ENCODE data around the gene ITPRIP. TPM values are rescaled to one million over a fixed set of nuclear protein-coding genes. Genes with fewer than 3 reads are reported as not detected.
A peak's percentile ranks its signal among the peaks of the same experiment; 100 is the strongest.

The ITPRIP gene
- total RNA-seq, 4 donors from 2014 or later: 22.6 to 58.2 (median 39.9) TPM

DNA sequence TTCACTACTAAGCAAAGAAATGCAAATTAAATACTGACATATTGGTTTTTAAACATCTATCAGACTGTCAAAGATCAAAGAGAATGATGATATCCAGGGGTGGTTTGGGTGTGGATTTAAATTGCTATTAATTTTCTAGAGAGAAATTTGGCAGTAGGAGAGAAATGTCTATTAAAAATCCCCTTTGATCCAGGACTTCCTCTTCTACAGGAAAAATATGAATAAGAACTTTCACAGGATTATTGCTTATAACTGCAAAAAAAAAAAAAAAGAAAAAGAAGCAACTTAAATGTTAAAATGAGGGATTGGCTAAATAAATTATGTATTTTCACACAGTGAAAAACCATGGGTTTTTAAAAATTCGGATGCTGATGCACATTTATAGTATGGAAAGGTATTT, 36.3 kb upstream of the ITPRIP start:
- DNase-seq (ENCODE audit: low spot score in 2 of 2): no peak
- Histone ChIP-seq H3K4me3 (no peak overlapping the region), H3K36me3 (peaks cover 0 to 9% (median 0%) of the 10 kb centered on the region in 3 donors), H3K27me3 (peaks cover 0 to 4% of the 10 kb centered on the region in 2 donors), H3K9me3 (peaks cover 0 to 12% (median 5%) of the 10 kb centered on the region in 4 donors), H3K4me1 (no peaks in the 10 kb centered on the region), H3K27ac (no peak overlapping the region)
- no peak for TF ChIP-seq POLR2A (IDR thresholded peaks at IDR 0.05)
- TF ChIP-seq, protein P1, sequence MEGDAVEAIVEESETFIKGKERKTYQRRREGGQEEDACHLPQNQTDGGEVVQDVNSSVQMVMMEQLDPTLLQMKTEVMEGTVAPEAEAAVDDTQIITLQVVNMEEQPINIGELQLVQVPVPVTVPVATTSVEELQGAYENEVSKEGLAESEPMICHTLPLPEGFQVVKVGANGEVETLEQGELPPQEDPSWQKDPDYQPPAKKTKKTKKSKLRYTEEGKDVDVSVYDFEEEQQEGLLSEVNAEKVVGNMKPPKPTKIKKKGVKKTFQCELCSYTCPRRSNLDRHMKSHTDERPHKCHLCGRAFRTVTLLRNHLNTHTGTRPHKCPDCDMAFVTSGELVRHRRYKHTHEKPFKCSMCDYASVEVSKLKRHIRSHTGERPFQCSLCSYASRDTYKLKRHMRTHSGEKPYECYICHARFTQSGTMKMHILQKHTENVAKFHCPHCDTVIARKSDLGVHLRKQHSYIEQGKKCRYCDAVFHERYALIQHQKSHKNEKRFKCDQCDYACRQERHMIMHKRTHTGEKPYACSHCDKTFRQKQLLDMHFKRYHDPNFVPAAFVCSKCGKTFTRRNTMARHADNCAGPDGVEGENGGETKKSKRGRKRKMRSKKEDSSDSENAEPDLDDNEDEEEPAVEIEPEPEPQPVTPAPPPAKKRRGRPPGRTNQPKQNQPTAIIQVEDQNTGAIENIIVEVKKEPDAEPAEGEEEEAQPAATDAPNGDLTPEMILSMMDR (IDR thresholded peaks at IDR 0.05): no peak
- no peak for TF ChIP-seq EP300 (IDR thresholded peaks at IDR 0.05)
- 83 to 88% methylated on average over 1 of the region's 1 CpG for WGBS, 2 donors

DNA sequence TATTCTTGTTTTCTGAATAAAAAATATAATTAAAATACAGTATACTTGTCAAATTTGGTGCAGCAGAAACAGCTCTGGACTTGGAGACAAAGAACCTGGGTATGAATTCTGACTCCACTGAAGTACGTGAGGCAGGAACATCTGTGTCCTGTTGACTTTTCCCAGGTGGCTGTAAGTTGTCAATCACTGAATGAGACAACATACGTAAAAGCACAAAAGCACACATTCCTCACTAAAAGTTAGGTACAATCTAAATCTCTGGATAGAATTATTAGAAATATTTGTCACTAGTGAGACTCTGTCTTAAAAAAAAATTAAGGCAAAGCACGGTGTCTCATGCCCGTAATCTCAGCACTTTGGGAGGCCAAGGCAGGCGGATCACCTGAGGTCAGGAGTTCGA, 33.5 kb upstream of the ITPRIP start:
- DNase-seq (ENCODE audit: low spot score in 2 of 2): no peak
- H3K4me1 ChIP-seq: no peaks in the 10 kb centered on the region
- 87 to 91% methylated on average over 6 of the region's 6 CpGs for WGBS, 2 donors
- H3K9me3 ChIP-seq: peaks cover 0 to 12% (median 5%) of the 10 kb centered on the region in 4 donors
- TF ChIP-seq EP300 (IDR thresholded peaks at IDR 0.05): no peak
- peaks cover 0 to 4% of the 10 kb centered on the region in 2 donors for H3K27me3 ChIP-seq
- peaks cover 0 to 9% (median 0%) of the 10 kb centered on the region in 3 donors for H3K36me3 ChIP-seq
- no peak overlapping the region for H3K4me3 ChIP-seq
- H3K27ac ChIP-seq: no peak overlapping the region

- Histone ChIP-seq H3K9me3 (peaks cover 0 to 12% (median 5%) of the 10 kb centered on the region in 4 donors), H3K4me3 (no peak overlapping the region), H3K4me1 (no peaks in the 10 kb centered on the region), H3K36me3 (peaks cover 0 to 9% (median 0%) of the 10 kb centered on the region in 3 donors), H3K27ac (no peak overlapping the region), H3K27me3 (no peaks in the 10 kb centered on the region)
- 42 to 46% methylated on average over 2 of the region's 2 CpGs for WGBS, 2 donors
- no peak for DNase-seq (ENCODE audit: low spot score in 2 of 2)
- TF ChIP-seq POLR2A (IDR thresholded peaks at IDR 0.05): no peak
- TF ChIP-seq EP300 (IDR thresholded peaks at IDR 0.05): no peak
These were observed 30.1 kb upstream of the ITPRIP start for GRCh38 chr10:104368381-104368780.

DNA sequence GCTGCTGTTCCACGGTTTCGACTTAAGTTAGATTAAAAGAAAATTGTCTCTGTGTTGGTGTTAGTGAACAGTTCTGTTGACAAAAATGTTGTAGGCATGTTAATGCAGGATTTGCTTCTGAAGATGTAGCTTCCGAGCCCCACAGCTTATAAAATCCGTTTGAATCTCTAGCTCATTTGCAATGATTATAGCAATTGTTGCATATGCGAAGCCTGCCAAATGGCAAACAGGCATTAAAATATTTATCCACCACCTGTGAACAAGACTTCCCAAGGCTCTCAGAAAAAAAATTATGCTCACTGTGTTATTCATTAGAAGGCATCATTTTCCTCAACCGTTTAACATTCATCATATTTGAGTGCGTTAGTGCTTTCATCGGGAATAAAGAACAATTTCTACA, 29.6 kb upstream of the ITPRIP start:
- no peak for DNase-seq (ENCODE audit: low spot score in 2 of 2)
- TF ChIP-seq, protein P1 (IDR thresholded peaks at IDR 0.05): no peak
- TF ChIP-seq EP300 (IDR thresholded peaks at IDR 0.05) (no peak), POLR2A (IDR thresholded peaks at IDR 0.05) (no peak)
- 57 to 62% methylated on average over 8 of the region's 8 CpGs for WGBS, 2 donors
- Histone ChIP-seq H3K27me3 (no peaks in the 10 kb centered on the region), H3K4me3 (no peak overlapping the region), H3K27ac (no peak overlapping the region), H3K36me3 (peaks cover 0 to 9% (median 0%) of the 10 kb centered on the region in 3 donors), H3K9me3 (peaks cover 0 to 12% (median 5%) of the 10 kb centered on the region in 4 donors), H3K4me1 (no peaks in the 10 kb centered on the region)

- TF ChIP-seq EP300 (IDR thresholded peaks at IDR 0.05) (no peak), POLR2A (IDR thresholded peaks at IDR 0.05) (no peak)
- TF ChIP-seq, protein P1 (IDR thresholded peaks at IDR 0.05): no peak
- WGBS, 2 donors: 68 to 73% methylated on average over 2 of the region's 2 CpGs
These were observed 21.5 kb upstream of the ITPRIP start for GRCh38 chr10:104359811-104360210.

DNA sequence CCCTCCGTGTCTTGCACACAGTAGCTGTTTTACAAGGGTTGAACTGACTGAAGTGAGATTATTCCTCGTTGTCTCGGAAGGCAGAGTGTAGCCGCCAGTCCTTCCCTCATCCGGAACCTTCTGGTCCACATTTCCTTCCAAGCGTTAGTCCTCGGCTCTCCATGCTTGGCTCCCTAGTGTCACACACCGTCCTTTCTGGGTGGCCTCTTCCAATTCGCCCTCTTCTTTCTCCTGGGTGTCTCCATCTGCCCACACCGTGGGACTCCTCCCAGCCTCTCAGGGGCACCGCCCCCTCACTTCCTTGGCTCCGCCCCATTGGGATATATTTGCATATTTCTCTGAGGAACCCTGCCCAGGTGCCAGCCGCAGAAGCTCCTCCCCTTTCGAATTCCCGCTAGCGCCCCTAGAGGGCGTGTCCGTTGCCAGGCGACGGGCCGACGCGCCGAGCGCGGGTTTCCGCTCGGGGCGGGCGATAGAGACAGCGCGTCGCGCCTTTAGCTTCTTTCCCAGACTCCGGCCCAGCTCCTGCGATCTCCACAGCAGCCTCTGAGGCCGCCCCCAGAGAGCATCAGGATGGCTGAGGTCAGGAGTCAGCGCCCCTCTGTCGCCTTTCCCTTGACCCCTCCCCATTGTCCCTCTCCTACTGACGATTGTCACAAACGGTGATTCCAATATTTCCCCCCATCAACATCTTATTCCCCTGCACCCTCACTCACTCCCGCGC, 15.2 kb upstream of the ITPRIP start, which contains the start of gene CFAP58:
Gene CFAP58, plus strand, starts transcription at position 509 of the 724 bp plus-strand sequence. Its CDS starts 65 bp downstream, at position 574.
- H3K27me3 ChIP-seq: no peaks in the 10 kb centered on the region
- H3K9me3 ChIP-seq: no peaks in the 10 kb centered on the region
- peak; percentile 80 to 87 for DNase-seq (ENCODE audit: low spot score in 2 of 2)
- peak within 1 kb of the TSS in 1 of 4 donors; percentile 65 for H3K27ac ChIP-seq
- 2 to 3% methylated on average over 43 of the region's 43 CpGs for WGBS, 2 donors
- peak within 1 kb of the TSS; percentile 27 to 53 (median 36) for H3K4me3 ChIP-seq
- peaks cover 0 to 32% (median 10%) of the 10 kb centered on the region in 4 donors for H3K4me1 ChIP-seq
- H3K36me3 ChIP-seq: no peaks in the 10 kb centered on the region
- TF ChIP-seq, protein P1 (IDR thresholded peaks at IDR 0.05): peak; percentile 77 to 89 (median 78)
- TF ChIP-seq EP300 (IDR thresholded peaks at IDR 0.05) (peak; percentile 67 to 69), POLR2A (IDR thresholded peaks at IDR 0.05) (peak in 1 of 2 donors; percentile 33)

More at GRCh38 chr10:104359811-104360210, 21.5 kb upstream of the ITPRIP start:
- H3K27ac ChIP-seq: no peak overlapping the region
- no peaks in the 10 kb centered on the region for H3K36me3 ChIP-seq
- no peak overlapping the region for H3K4me3 ChIP-seq
- no peaks in the 10 kb centered on the region for H3K4me1 ChIP-seq
- no peak for DNase-seq (ENCODE audit: low spot score in 2 of 2)
- peaks cover 0 to 3% (median 0%) of the 10 kb centered on the region in 4 donors for H3K9me3 ChIP-seq
- no peaks in the 10 kb centered on the region for H3K27me3 ChIP-seq

Data from tibial nerve (tissue), 4 donors.